D721Med (cell line): ENCODE data around the gene PPP4R1.

Source experiments
- DNase-seq: peaks from one replicate; pipeline ENCODE4 v3.0.0; 2011; ENCODE audit warnings: low spot score; ENCODE audit not compliant: insufficient read length
- FAIRE-seq: peaks from 2 replicates; lab custom pipeline; 2011; peaks lifted over from hg19 to GRCh38; lab: Jason Lieb, UNC
- CTCF ChIP-seq: IDR thresholded peaks from 2 replicates; pipeline ENCODE4 v1.5.1; 2012; ENCODE audit warnings: mild to moderate bottlenecking, control low read depth; ENCODE audit not compliant: insufficient read depth; ENCODE audit errors: missing control alignments

Gene PPP4R1

GRCh38 chr18:9627642-9628041 lies 13.3 kb upstream of the PPP4R1 start:
- FAIRE-seq: no peak
- DNase-seq: no peak
- TF ChIP-seq CTCF: no peak

GRCh38 chr18:9619990-9620389 lies 5.6 kb upstream of the PPP4R1 start:
- DNase-seq (no peak), FAIRE-seq (no peak)
- no peak for TF ChIP-seq CTCF

- no peak for TF ChIP-seq CTCF
- FAIRE-seq (no peak), DNase-seq (no peak)
Observed at GRCh38 chr18:9619545-9619944, 5.2 kb upstream of the PPP4R1 start.

- no peak for TF ChIP-seq CTCF
- FAIRE-seq (no peak), DNase-seq (no peak)
Observed at GRCh38 chr18:9619056-9619455, 4.7 kb upstream of the PPP4R1 start.

- FAIRE-seq (no peak), DNase-seq (no peak)
- TF ChIP-seq CTCF: no peak
Observed at GRCh38 chr18:9617006-9617542, 2.7 kb upstream of the PPP4R1 start.

GRCh38 chr18:9616049-9616448 lies 1.7 kb upstream of the PPP4R1 start:
- DNase-seq (no peak), FAIRE-seq (no peak)
- TF ChIP-seq CTCF: no peak

GRCh38 chr18:9615280-9615797 lies 980 bp upstream of the PPP4R1 start:
- DNase-seq (no peak), FAIRE-seq (no peak)
- no peak for TF ChIP-seq CTCF
